Renal pelvis (tissue), 4 donors: ENCODE results near the gene NDUFA3. TPM values are rescaled to one million over a fixed set of nuclear protein-coding genes. Genes with fewer than 3 reads are reported as not detected.

Experiments
- DNase-seq: peaks from one replicate; pipeline ENCODE4 v3.0.0-alpha.2; 2013
- polyA plus RNA-seq, 3 donors: library from polyadenylated mRNA; unstranded; fragments of 120-200 nt; gene quantifications; one replicate each; pipeline ENCODE4 v1.2.1, GENCODE V29; 2013; ENCODE audit not compliant: insufficient read length in 3 of 3

Gene NDUFA3
- polyA plus RNA-seq, 3 donors, result 126 to 157 (median 156) TPM

- DNase-seq, result peak; percentile 46
Observed at GRCh38 chr19:54133312-54133956, 30.8 kb downstream of the NDUFA3 start.

- no peak for DNase-seq
Observed at GRCh38 chr19:54133957-54134590, 31.4 kb downstream of the NDUFA3 start.

GRCh38 chr19:54136086-54136863 lies 33.6 kb downstream of the NDUFA3 start:
- DNase-seq, result no peak

GRCh38 chr19:54136864-54137698 lies 34.4 kb downstream of the NDUFA3 start:
- peak; percentile 100 for DNase-seq

GRCh38 chr19:54137699-54138488 lies 35.2 kb downstream of the NDUFA3 start, which contains the start of gene CNOT3:
Gene CNOT3 (plus strand): TSS chr19:54137762. CDS start chr19:54142979, 5,217 bp downstream.
- DNase-seq, result no peak

GRCh38 chr19:54138489-54139256 lies 36.0 kb downstream of the NDUFA3 start:
- no peak for DNase-seq

- DNase-seq, result no peak
Observed at GRCh38 chr19:54141356-54141755, 38.7 kb downstream of the NDUFA3 start.

- no peak for DNase-seq
Observed at GRCh38 chr19:54142166-54142780, 39.6 kb downstream of the NDUFA3 start.

- no peak for DNase-seq
Observed at GRCh38 chr19:54145541-54146158, 43.0 kb downstream of the NDUFA3 start.

- DNase-seq, result peak; percentile 70
Observed at GRCh38 chr19:54147676-54148075, 45.0 kb downstream of the NDUFA3 start.

GRCh38 chr19:54148158-54148557 lies 45.5 kb downstream of the NDUFA3 start:
- no peak for DNase-seq

GRCh38 chr19:54149021-54149812 lies 46.6 kb downstream of the NDUFA3 start:
- no peak for DNase-seq

- DNase-seq, result no peak
Observed at GRCh38 chr19:54151362-54152035, 48.8 kb downstream of the NDUFA3 start.

GRCh38 chr19:54152267-54152666 lies 49.6 kb downstream of the NDUFA3 start:
- DNase-seq, result no peak

GRCh38 chr19:54152878-54153524 lies 50.3 kb downstream of the NDUFA3 start:
- no peak for DNase-seq

- DNase-seq, result no peak
Observed at GRCh38 chr19:54153731-54154326, 51.2 kb downstream of the NDUFA3 start.
